HG03565 (cell line): ENCODE results near the gene MEF2A.

Experiments
- ATAC-seq: cut with Tn5 transposase; IDR thresholded peaks from one replicate; pipeline ENCODE4 v1.9.1; 2021; ENCODE audit warnings: mild to moderate bottlenecking, moderate library complexity; ENCODE audit not compliant: unreplicated experiment

Gene MEF2A

DNA sequence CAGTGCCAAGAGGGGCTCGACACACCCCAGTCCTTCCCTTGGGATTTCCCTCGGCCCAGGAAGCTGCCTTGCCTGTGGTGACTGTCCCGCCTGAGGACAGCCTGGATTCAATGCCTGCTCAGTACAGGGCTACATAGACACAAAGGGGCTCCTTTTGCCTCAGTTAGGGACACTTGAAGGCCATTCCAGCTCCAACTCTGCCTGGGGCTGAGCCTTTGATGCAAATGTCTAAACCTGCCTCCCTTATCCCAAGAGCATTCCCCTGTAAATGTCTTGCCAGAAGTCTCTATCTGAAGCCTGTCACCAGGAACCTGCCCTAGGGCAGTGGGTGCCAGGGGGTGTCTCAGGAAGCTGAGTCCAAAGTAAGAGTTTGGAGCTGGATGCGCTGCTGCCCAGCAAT lies 186.8 kb downstream of the MEF2A start:
- no peak for ATAC-seq

DNA sequence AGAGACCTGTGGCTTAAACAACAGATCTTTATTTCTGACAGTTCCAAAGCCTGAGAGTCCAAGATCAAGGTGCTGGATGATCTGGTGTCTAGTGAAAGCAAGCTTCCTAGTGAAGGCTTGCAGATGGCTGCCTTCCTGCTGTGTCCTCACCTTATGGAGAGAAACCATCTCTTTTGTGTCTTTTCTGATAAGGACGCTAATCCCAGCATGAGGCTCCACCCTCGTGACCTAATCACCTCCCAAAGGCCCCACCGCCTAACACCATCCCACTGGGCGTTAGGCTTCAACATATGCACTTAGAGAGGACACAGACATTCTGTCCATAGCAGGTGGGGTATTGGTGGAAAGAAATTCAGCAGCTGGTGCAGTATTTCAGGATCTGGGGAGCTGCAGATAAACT lies 187.3 kb downstream of the MEF2A start:
- ATAC-seq, result no peak

DNA sequence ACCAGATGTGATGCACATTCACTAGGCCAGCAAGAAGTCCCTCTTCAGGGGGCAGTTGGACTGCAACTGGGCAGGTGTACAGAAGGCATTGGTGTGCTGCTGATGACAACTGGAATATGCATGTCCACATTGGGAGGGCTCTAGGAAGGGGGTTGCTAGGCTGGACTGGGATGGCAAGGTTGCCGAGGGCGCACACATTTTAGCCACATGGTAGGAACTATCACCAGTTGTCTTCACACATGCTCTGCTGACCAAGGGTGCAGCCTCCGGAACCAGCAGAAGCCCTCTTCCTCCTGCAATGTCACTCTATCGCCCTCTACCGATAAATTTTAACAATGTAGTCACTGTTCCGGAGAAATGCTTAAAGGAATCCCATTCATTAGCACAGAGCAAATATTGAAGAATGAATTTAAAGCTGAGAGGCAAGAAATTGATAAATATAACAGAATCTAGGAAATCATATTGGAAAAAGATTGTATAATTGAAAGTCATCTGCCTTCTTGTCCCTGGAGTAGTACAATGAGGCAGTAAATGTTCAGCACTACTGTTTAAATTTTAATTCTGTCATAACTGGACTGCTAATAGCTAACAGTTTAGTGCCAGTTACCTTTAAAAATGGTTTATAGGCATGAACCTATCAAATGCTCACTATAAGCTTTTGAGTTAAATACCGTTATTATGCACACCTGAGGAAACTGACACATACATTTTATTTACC lies 190.1 kb downstream of the MEF2A start:
- ATAC-seq, result peak; percentile 95

DNA sequence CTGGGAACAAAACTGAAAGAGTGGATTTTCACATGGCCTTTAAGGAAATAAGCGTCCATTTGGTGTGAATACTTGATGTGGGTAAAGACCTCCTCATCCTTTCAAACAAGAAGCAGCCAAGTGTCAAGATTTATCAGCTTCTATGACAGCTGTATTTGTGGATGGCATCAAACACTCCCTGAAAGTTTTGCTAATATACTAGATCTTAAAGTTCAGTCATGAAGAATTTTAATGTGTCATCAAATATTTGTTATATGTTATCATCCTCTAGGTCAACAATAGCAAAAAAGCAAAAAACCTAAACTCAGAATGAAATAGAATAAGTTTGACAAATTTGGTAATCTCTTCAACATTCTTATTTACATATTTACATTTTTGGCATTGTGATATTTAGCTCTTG lies 196.5 kb downstream of the MEF2A start:
- ATAC-seq, result no peak

DNA sequence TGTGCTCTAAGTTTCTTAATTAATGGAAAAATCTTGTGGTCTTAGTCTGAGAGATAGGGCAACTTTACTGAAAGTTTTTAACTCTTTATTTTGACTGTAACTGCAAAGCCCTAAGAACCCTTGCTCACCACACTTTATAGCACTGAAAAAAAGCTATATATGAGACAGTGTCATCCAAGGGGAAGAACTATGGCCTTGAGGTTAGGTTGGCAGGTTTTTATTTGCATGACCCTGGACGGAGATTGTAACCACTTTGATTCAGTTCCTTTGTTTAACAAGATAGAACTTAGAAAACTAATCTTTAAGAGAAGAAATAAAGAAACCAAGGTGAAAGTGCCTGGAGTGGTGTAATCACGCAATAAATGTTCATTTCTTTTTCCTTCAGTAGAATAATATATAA lies 198.0 kb downstream of the MEF2A start:
- no peak for ATAC-seq

DNA sequence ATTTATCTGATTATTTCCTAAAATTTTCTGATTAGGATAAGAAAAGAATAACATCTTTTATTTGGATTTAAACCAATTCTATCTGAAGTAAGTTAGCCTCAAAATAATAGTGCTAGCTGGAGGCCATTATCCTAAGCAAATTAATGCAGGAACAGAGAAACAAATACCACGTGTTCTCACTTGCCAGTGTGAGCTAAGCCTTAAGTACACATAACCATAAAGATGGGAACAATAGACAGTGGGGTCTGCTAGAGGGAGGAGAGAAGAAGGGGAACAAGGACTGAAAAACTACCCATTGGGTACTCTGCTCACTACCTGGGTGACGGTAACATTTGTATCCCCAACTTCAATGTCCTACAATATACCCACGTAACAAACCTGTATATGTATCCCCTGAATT lies 198.7 kb downstream of the MEF2A start:
- ATAC-seq, result no peak
